Fibroblast of pulmonary artery (primary cell): Measurements from ENCODE around the gene TMEM130.
A peak's percentile ranks its signal among the peaks of the same experiment; 100 is the strongest.

Experiments
- DNase-seq: peaks from one replicate; pipeline ENCODE4 v3.0.0-alpha.2; 2010; ENCODE audit warnings: low read depth
- H3K4me3 ChIP-seq: replicated peaks from 2 replicates; pipeline ENCODE4 v1.5.1; 2011; ENCODE audit warnings: low read depth, mild to moderate bottlenecking, control low read depth, low read length, moderate library complexity
- CTCF ChIP-seq: IDR thresholded peaks from 2 replicates; pipeline ENCODE4 v1.5.1; 2011; ENCODE audit warnings: mild to moderate bottlenecking, control low read depth, low read length, inconsistent platforms; ENCODE audit errors: missing control alignments

Gene TMEM130

GRCh38 chr7:98836811-98837629 is 32.8 kb downstream of the TMEM130 start:
- peak; percentile 21 for DNase-seq
- peak; percentile 59 for TF ChIP-seq CTCF

GRCh38 chr7:98834949-98835348 is 34.9 kb downstream of the TMEM130 start:
- no peak for DNase-seq
- TF ChIP-seq CTCF, result no peak
- H3K4me3 ChIP-seq, result no peak overlapping the region

More at GRCh38 chr7:98836811-98837629, 32.8 kb downstream of the TMEM130 start:
- no peak overlapping the region for H3K4me3 ChIP-seq

GRCh38 chr7:98833022-98833421 is 36.8 kb downstream of the TMEM130 start:
- TF ChIP-seq CTCF, result no peak
- DNase-seq, result no peak
- H3K4me3 ChIP-seq, result no peak overlapping the region

- peak; percentile 50 for TF ChIP-seq CTCF
- no peak overlapping the region for H3K4me3 ChIP-seq
- DNase-seq, result peak; percentile 33
Measured at GRCh38 chr7:98831641-98832221, 38.1 kb downstream of the TMEM130 start.

GRCh38 chr7:98830972-98831548 is 38.8 kb downstream of the TMEM130 start:
- no peak for DNase-seq
- no peak for TF ChIP-seq CTCF
- no peak overlapping the region for H3K4me3 ChIP-seq

GRCh38 chr7:98828368-98828767 is 41.4 kb downstream of the TMEM130 start:
- no peak overlapping the region for H3K4me3 ChIP-seq
- no peak for TF ChIP-seq CTCF
- no peak for DNase-seq

- no peak for TF ChIP-seq CTCF
- no peak for DNase-seq
- H3K4me3 ChIP-seq, result no peak overlapping the region
Measured at GRCh38 chr7:98827258-98827657, 42.6 kb downstream of the TMEM130 start.
